Activated CD4-positive, alpha-beta T cell treated with anti-CD3 and anti-CD28 coated beads, Interleukin-2, amount 50 U/mL, for 4 hours (primary cell): ENCODE results near the gene STOX1.
"Not testable (repeated sequence)": the region's sequence is repeated elsewhere in the genome, so short reads cannot be mapped to it uniquely, and the experiment has no call there.

Source experiments
- DNase-seq, 2 experiments: peaks; one replicate each; pipeline ENCODE4 v3.0.0-alpha.2; 2020

Gene STOX1

GRCh38 chr10:68831961-68832455 is 4.7 kb downstream of the STOX1 start:
- DNase-seq = no peak

- no peak for DNase-seq
Observed at GRCh38 chr10:68832601-68833000, 5.3 kb downstream of the STOX1 start.

- DNase-seq = no peak
Observed at GRCh38 chr10:68837626-68838322, 10.4 kb downstream of the STOX1 start.

- not testable (repeated sequence) for DNase-seq
Observed at GRCh38 chr10:68840650-68841049, 13.3 kb downstream of the STOX1 start.

- DNase-seq = no peak
Observed at GRCh38 chr10:68848281-68848680, 20.9 kb downstream of the STOX1 start.

- no peak for DNase-seq
Observed at GRCh38 chr10:68848806-68849205, 21.5 kb downstream of the STOX1 start.

GRCh38 chr10:68856352-68856751 is 29.0 kb downstream of the STOX1 start:
- no peak for DNase-seq

- no peak for DNase-seq
Observed at GRCh38 chr10:68857005-68857404, 29.7 kb downstream of the STOX1 start.

- no peak for DNase-seq
Observed at GRCh38 chr10:68861253-68861652, 33.9 kb downstream of the STOX1 start.

GRCh38 chr10:68864611-68865010 is 37.3 kb downstream of the STOX1 start:
- DNase-seq = no peak

- not testable (repeated sequence) for DNase-seq
Observed at GRCh38 chr10:68868173-68868572, 40.8 kb downstream of the STOX1 start.

- DNase-seq = no peak
Observed at GRCh38 chr10:68869623-68870022, 42.3 kb downstream of the STOX1 start.

- DNase-seq = no peak
Observed at GRCh38 chr10:68870061-68870460, 42.7 kb downstream of the STOX1 start.

- peak; percentile 11 to 12 for DNase-seq
Observed at GRCh38 chr10:68870545-68871104, 43.3 kb downstream of the STOX1 start.

GRCh38 chr10:68871105-68871711 is 43.9 kb downstream of the STOX1 start:
- no peak for DNase-seq

- no peak for DNase-seq
Observed at GRCh38 chr10:68871731-68872342, 44.5 kb downstream of the STOX1 start.

- no peak for DNase-seq
Observed at GRCh38 chr10:68876246-68877138, 49.2 kb downstream of the STOX1 start.

- DNase-seq = no peak
Observed at GRCh38 chr10:68877482-68878110, 50.3 kb downstream of the STOX1 start.

GRCh38 chr10:68878496-68878895 is 51.2 kb downstream of the STOX1 start:
- no peak for DNase-seq

GRCh38 chr10:68879628-68880027 is 52.3 kb downstream of the STOX1 start:
- no peak for DNase-seq

GRCh38 chr10:68880181-68880580 is 52.9 kb downstream of the STOX1 start:
- DNase-seq = no peak

- DNase-seq = no peak
Observed at GRCh38 chr10:68895041-68895440, 67.7 kb downstream of the STOX1 start.
